NOMO-1 (cell line): ENCODE measurements around the gene CHIC2.

Experiments
- DNase-seq, 2 experiments: peaks; one replicate each; lab custom pipeline; 2025; ENCODE audit not compliant: unreplicated experiment in 2 of 2; lab: John Stamatoyannopoulos, UW

CHIC2 gene

DNA sequence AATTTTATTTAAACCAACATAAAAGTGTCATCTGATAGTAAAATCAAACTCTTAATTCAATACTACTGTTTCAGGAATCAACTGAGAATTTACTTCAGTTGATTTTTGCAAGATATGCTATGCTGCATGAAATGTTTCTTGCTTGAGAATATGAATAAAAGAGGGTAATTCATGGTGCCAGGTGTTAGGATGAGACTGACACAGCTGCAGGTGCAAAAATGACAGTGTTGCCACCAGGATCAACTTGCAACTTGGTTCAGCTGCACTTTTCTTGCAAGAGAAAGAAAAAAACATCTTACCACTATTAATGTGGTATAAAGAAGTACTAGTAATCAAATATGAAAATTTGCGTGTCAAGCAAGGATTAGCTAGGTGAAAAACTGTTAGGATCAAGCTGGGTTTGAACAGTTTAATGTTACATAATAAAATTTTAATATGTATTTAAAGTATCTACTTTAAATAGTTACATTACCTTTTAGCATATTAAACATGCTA is 49.7 kb downstream of the CHIC2 start:
- no peak for DNase-seq

DNA sequence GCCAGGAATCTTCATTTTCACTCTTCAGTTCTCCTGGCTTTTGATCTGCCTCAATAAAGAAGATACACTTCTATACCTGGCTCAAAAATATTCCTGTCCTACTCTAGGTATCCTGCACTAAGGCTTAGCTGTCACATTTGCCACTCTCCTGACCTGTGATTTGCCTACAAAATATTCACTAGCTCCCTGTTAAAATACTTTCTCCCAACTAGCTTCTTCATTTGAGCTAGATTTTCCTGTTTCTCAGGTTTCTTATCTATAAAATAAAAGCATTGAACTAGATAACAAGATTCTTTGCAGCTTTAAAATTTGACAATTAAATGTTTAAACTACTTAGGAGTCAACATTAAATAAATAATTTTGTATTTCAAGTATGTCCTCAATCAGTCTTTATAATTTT is 53.2 kb downstream of the CHIC2 start:
- no peak for DNase-seq

GRCh38 chr4:54006755-54007154 is 57.6 kb downstream of the CHIC2 start:
- DNase-seq, result no peak

- no peak for DNase-seq
These were observed 58.9 kb downstream of the CHIC2 start for GRCh38 chr4:54005475-54005874.

- no peak for DNase-seq
These were observed 59.9 kb downstream of the CHIC2 start for GRCh38 chr4:54004463-54004862.

- no peak for DNase-seq
These were observed 62.6 kb downstream of the CHIC2 start for GRCh38 chr4:54001668-54002365.

- no peak for DNase-seq
These were observed 66.5 kb downstream of the CHIC2 start for GRCh38 chr4:53997898-53998297.

GRCh38 chr4:53994382-53995102 is 69.9 kb downstream of the CHIC2 start:
- peak; percentile 13 to 22 for DNase-seq

- no peak for DNase-seq
These were observed 71.6 kb downstream of the CHIC2 start for GRCh38 chr4:53992785-53993184.

DNA sequence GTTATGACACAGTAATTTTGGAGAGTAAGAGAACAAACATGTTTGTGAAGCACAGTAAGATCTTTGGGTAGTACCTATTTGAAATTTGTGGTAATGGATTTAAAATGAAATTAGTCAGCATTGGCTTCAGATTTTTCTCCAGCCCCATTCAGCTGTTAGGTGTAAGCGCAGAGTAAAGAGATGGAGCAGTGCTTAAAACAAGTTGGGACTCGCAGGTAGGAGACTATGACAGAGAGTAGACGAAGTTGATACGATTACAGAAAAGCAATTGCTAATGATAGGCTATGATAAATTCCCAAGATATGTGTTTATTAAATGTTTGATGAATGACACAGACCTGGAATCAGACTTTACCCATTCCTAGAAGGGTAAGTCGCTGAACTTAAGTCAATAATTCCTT is 72.6 kb downstream of the CHIC2 start:
- no peak for DNase-seq

DNA sequence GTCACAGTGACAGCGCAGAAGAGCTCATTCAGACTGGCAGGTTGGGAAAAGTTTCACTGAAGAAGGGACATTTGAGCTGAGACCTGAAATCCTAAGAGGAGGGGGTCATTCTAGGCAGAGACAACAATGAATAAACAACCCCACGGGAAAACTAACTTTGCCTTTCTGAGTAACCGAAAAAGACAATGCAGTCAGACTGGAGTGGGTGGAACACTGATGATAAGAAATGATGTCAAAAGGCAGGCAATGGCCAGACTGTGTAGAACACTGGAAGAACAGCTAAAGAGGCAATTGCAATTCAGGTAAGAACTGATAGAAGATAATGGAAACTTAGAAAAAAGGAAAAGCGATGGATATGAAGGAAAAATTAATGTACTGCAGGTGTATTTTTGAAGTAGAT is 73.8 kb downstream of the CHIC2 start:
- no peak for DNase-seq

GRCh38 chr4:53987761-53988171 is 76.6 kb downstream of the CHIC2 start:
- no peak for DNase-seq

GRCh38 chr4:53986062-53986461 is 78.3 kb downstream of the CHIC2 start:
- no peak for DNase-seq

GRCh38 chr4:53981567-53981966 is 82.8 kb downstream of the CHIC2 start:
- DNase-seq, result no peak

GRCh38 chr4:53981066-53981465 is 83.3 kb downstream of the CHIC2 start:
- DNase-seq, result no peak

- no peak for DNase-seq
These were observed 89.8 kb downstream of the CHIC2 start for GRCh38 chr4:53974561-53974960.

DNA sequence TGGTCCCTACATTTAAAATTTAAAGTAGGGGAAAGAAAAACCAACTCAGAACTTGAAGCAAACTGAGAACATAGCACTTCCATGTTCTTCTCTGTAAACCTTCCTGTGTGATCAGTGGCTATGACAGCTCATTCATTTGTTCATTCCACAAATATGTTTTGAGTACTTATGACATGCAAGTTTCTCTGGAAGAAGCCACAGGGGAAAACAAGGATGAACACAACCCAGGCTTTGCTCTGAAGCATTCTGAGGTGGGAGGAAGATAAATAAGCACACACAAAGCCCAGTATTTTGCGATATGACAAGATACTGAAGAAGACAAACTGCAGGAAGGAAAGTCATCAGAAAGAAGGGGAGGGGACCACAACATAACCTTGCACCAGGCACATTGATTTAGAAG is 96.4 kb downstream of the CHIC2 start:
- no peak for DNase-seq

DNA sequence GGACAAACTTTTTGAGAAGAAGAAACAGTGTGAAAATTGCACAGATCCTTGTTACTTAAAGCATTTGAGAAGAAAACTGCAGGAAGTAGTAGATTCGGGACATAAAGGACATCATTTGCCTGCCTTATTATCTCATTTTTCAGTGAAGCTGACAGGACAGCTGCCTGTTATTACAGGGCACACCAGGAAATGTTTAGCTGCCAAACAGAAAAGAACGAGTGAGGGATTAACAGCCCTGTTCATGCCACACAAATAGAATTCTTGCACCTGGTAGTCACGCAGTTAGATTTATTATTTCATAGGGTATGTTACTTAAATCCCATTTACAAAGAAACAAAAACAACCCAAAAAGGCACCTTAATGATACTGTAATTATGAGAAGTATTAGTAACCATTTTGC is 100.6 kb downstream of the CHIC2 start:
- no peak for DNase-seq

DNA sequence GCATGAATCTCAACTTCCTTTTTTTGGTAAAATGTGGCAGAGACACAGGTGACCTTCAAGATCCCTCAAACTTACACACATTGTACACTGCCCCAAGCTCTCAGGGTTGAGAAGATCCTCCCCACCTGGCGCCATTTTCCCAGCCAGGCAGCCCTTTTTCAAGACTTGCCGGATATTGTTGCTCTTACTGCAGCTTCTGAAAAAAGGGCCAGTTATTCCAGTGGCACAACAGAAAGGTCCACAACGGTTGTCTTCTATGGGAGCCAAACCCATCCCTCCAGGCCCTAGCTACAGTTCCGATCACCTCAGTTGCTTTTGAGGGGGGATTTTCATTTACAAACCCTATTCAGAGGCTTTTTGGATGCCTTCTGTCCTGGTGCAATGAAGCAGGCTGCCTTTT is 101.1 kb downstream of the CHIC2 start:
- DNase-seq, result no peak

GRCh38 chr4:53962516-53963225 is 101.7 kb downstream of the CHIC2 start:
- no peak for DNase-seq

DNA sequence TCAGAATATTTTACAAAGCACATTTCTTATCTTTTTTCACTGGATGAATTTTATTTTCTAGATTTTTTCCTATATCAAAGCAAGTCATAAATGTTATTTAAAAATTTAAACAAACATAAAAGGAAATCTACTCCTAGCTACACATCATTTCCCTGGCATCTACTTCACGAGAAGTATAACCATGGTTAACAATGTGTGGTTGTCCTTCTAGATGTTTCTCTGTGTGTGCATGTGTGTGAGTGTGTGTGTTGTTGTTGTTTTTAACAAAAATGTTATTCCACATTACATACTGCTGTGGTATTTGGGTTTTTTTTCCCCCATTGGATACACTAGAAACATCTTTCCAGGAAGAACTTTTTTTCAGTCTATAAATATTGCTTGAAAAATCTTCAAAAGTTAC is 103.1 kb downstream of the CHIC2 start:
- DNase-seq, result no peak

GRCh38 chr4:53960843-53961242 is 103.6 kb downstream of the CHIC2 start:
- DNase-seq, result no peak
